GM18499 (cell line): ENCODE measurements around the gene HSF2BP.
"Not testable (repeated sequence)": the region's sequence is repeated elsewhere in the genome, so short reads cannot be mapped to it uniquely, and the experiment has no call there.

Experiments
- ATAC-seq: cut with Tn5 transposase; IDR thresholded peaks from one replicate; pipeline ENCODE4 v1.9.1; 2021; ENCODE audit warnings: moderate number of reproducible peaks; ENCODE audit not compliant: insufficient read depth, unreplicated experiment

The HSF2BP gene

GRCh38 chr21:43486051-43486450, 173.2 kb downstream of the HSF2BP start:
- ATAC-seq, result not testable (repeated sequence)

DNA sequence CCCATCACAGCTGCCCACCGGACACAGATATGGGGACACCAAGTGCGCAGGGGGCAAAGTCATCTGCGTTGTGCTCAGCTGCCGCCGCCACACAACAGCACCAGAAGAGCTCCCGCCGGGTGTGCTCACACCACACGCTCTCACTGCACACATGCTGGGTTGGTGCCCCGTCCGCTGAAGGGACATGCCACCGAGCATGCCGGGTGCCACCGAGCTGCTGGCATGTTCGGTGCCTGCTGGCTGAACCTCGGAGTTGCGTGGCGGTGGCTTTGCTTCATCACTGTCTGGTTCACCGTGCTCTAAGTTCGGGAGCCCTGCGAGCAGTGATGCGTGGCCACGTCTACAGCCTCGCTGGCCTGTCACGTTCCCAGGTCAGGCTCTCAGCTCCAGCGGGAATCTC, 174.3 kb downstream of the HSF2BP start:
- ATAC-seq, result not testable (repeated sequence)

DNA sequence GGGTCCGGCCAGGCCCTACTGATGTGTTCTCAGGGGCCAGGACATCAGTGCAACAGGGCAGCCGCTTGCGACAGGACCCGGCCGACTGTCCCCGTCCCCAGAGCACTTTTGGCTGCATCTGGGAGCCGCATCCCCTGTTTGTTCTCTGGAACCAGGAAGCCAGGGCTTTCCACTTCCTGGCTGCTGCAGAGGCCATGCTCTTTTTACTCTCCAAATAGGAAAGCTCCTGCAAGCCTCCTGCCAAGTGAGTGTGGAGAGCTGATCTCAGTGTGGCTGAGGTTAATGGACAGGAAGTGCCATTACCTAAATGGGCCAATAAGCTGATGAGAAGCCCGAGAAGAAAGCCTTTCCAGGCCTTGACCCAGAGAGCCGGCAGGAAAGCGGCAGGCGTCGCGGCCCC, 180.1 kb downstream of the HSF2BP start:
- ATAC-seq, result not testable (repeated sequence)
